CD4-positive, alpha-beta T cell (primary cell): Measurements from ENCODE around the gene CEP250. TPM values are rescaled to one million over a fixed set of nuclear protein-coding genes. Genes with fewer than 3 reads are reported as not detected.
"Not testable (repeated sequence)": the region's sequence is repeated elsewhere in the genome, so short reads cannot be mapped to it uniquely, and the experiment has no call there.

Experiments
- ATAC-seq: fragments of 200-7000 bp; cut with Tn5 transposase; one replicate; pipeline ENCODE4 v1.10.0; 2022; ENCODE audit warnings: mild to moderate bottlenecking; ENCODE audit not compliant: poor library complexity
- CTCF ChIA-PET: fragments of 350-600 bp; sonication (Branson Sonifier 250); formaldehyde crosslinking; loops from one replicate; lab custom pipeline; 2021; ENCODE audit warnings: antibody characterized with exemption, inconsistent platforms; lab: Charles Lee
- POLR2A ChIA-PET: fragments of 350-600 bp; sonication (Branson Sonifier 250); formaldehyde crosslinking; loops from one replicate; lab custom pipeline; 2021; ENCODE audit warnings: antibody characterized with exemption, inconsistent platforms; lab: Charles Lee
- DNase-seq, 14 experiments: peaks; one replicate each; pipeline ENCODE4 v3.0.0-alpha.2; 2013 to 2020; ENCODE audit warnings: mixed read lengths in 2 of 14
- H3K27ac ChIP-seq, 2 donors: one replicate each; pipeline versions ENCODE4 v1.5.1 to v1.7.0; 2013; ENCODE audit warnings: low read length in 2 of 2, low read depth in 1 of 2, mild to moderate bottlenecking in 1 of 2
- H3K27me3 ChIP-seq, 2 experiments: 1 replicate in 1 of 2; 2 replicates in 1 of 2; pipeline versions ENCODE4 v1.6.1 to v1.7.0; 2013; ENCODE audit warnings: low read length in 2 of 2, control low read depth in 1 of 2, mild to moderate bottlenecking in 1 of 2, moderate library complexity in 1 of 2; ENCODE audit not compliant: insufficient read depth in 2 of 2, control insufficient read depth in 1 of 2
- H3K36me3 ChIP-seq: one replicate; pipeline ENCODE4 v1.6.1; 2013; ENCODE audit warnings: low read length, control low read depth; ENCODE audit not compliant: insufficient read depth
- H3K4me1 ChIP-seq: one replicate; pipeline ENCODE4 v1.6.1; 2013; ENCODE audit warnings: low read length, control low read depth; ENCODE audit not compliant: insufficient read depth
- H3K4me3 ChIP-seq: one replicate; pipeline ENCODE4 v1.5.1; 2013; ENCODE audit warnings: mild to moderate bottlenecking, low read length, moderate library complexity
- H3K9me3 ChIP-seq, 2 experiments: 1 replicate in 1 of 2; 2 replicates in 1 of 2; pipeline versions ENCODE4 v1.6.1 to v1.7.0; 2013; ENCODE audit warnings: low read length in 2 of 2, mild to moderate bottlenecking in 2 of 2, control low read depth in 1 of 2, moderate library complexity in 1 of 2; ENCODE audit not compliant: control insufficient read depth in 1 of 2, insufficient read depth in 1 of 2
- H3K27ac Mint-ChIP-seq: one replicate; pipeline ENCODE4 v1.8.0; 2020; ENCODE audit warnings: mixed read lengths
- H3K27me3 Mint-ChIP-seq: one replicate; pipeline ENCODE4 v1.8.0; 2021; ENCODE audit warnings: mixed read lengths
- H3K36me3 Mint-ChIP-seq: one replicate; pipeline ENCODE4 v1.8.0; 2021; ENCODE audit warnings: low read depth, mixed read lengths
- H3K4me1 Mint-ChIP-seq: one replicate; pipeline ENCODE4 v1.8.0; 2021; ENCODE audit warnings: low read depth, mixed read lengths
- H3K4me3 Mint-ChIP-seq: one replicate; pipeline ENCODE4 v1.8.0; 2020; ENCODE audit warnings: mild to moderate bottlenecking, mixed read lengths
- H3K9me3 Mint-ChIP-seq: one replicate; pipeline ENCODE4 v1.8.0; 2020; ENCODE audit warnings: mixed read lengths
- CTCF ChIP-seq: fragments of 200-600 bp; IDR thresholded peaks from one replicate; pipeline ENCODE4 v1.8.0; 2022; ENCODE audit warnings: antibody characterized with exemption, mild to moderate bottlenecking
- intact Hi-C, 2 experiments: fragments of 100-400 bp; cut with DNase I in 1 of 2; cut with micrococcal nuclease in 1 of 2; formaldehyde crosslinking; loops; one replicate each; pipeline versions ENCODE4 v1.15.1 to v1.9.0; 2023 to 2025; cut with DNase I, micrococcal nuclease
- total RNA-seq, 174 experiments: library from RNA in 2 of 174; stranded (reverse) in 2 of 174; gene quantifications; one replicate each; pipeline ENCODE4 v1.2.3 and lab custom pipeline; 2021 to 2026

The CEP250 gene
- total RNA-seq, 2 experiments from 2014 or later = 27.6 to 33.1 TPM

DNA sequence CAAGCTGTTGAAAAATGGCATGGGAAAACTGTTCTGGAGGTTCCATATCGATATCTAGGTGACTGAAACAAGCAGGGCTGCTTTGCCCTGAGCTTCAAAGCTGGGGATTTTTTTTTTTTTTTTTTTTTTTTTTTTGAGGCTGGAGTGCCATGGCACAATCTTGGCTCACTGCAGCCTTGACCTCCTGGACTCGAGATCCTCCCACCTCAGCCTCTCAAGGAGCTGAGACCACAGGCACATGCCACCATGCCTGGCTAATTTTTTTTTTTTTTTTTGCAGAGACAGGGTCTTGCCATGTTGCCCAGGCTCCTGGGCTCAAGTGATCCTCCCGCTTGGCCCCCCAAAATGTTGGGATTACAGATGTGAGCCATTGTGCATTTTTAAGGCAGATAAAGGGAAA is 97.5 kb downstream of the CEP250 start:
- no peak for TF ChIP-seq CTCF
- Mint-ChIP-seq H3K27ac (no peak overlapping the region), H3K27me3 (no peaks in the 10 kb centered on the region), H3K4me1 (no peaks in the 10 kb centered on the region), H3K4me3 (no peak overlapping the region), H3K9me3 (no peaks in the 10 kb centered on the region), H3K36me3 (peaks cover 55% of the 10 kb centered on the region)
- DNase-seq (no peak), ATAC-seq (no peak)
- ChIA-PET CTCF (no interaction called here), POLR2A (no interaction called here)
- Histone ChIP-seq H3K9me3 (no peaks in the 10 kb centered on the region), H3K4me1 (no peaks in the 10 kb centered on the region), H3K27ac (no peak overlapping the region), H3K4me3 (no peak overlapping the region), H3K36me3 (peaks cover 54% of the 10 kb centered on the region), H3K27me3 (no peaks in the 10 kb centered on the region)
- intact Hi-C loops = no loop called here

GRCh38 chr20:35555461-35555860 is 100.1 kb downstream of the CEP250 start:
- H3K4me1 Mint-ChIP-seq, H3K27me3 Mint-ChIP-seq, H3K27ac ChIP-seq, DNase-seq, CTCF ChIA-PET, H3K4me1 ChIP-seq, POLR2A ChIA-PET, ATAC-seq, H3K4me3 Mint-ChIP-seq, H3K4me3 ChIP-seq, H3K9me3 ChIP-seq, H3K27me3 ChIP-seq, H3K27ac Mint-ChIP-seq, H3K9me3 Mint-ChIP-seq, intact Hi-C loops: not testable (repeated sequence)
- peaks cover 36% of the 10 kb centered on the region for H3K36me3 ChIP-seq
- peaks cover 42% of the 10 kb centered on the region for H3K36me3 Mint-ChIP-seq

DNA sequence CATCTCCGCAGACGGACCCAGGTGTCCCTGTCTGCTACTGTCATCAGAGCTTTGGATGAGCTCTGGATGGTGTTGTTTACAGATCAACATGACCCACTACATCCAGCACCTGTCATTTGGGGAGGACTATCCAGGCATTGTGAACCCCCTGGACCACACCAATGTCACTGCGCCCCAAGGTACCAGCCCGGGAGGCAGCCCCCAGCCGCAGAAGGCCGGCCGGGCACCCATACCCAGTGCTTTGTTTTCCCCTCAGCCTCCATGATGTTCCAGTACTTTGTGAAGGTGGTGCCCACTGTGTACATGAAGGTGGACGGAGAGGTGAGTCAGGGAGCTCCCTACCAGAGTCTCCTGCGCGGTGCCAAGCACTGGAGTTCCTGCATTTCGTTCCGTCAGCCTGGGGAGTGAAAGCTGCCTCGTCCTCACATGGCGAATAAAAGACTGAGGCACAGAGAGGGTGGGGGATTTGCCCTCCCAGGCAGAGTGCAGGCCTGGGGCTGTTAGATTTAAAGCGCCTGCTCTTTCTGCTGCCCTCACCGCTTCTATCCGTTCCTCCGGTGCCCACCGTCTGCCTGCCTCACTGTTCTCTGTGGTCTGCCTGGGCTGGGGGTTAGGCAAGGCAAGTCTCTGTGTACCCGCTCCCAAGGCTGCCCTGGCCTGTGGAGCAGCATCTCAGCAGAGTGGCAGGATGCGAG is 100.7 kb downstream of the CEP250 start:
- ATAC-seq = no peak
- H3K4me1 Mint-ChIP-seq = no peaks in the 10 kb centered on the region
- H3K4me1 ChIP-seq = no peaks in the 10 kb centered on the region
- peaks cover 42% of the 10 kb centered on the region for H3K36me3 Mint-ChIP-seq
- H3K4me3 ChIP-seq = no peak overlapping the region
- peaks cover 31% of the 10 kb centered on the region for H3K36me3 ChIP-seq
- no peaks in the 10 kb centered on the region for H3K27me3 ChIP-seq
- H3K27me3 Mint-ChIP-seq = no peaks in the 10 kb centered on the region
- no peak overlapping the region for H3K27ac ChIP-seq
- CTCF ChIA-PET = no interaction called here
- no peak overlapping the region for H3K27ac Mint-ChIP-seq
- TF ChIP-seq CTCF = no peak
- intact Hi-C loops = no loop called here
- no peaks in the 10 kb centered on the region for H3K9me3 ChIP-seq
- no peak overlapping the region for H3K4me3 Mint-ChIP-seq
- POLR2A ChIA-PET = no interaction called here
- DNase-seq = no peak
- no peaks in the 10 kb centered on the region for H3K9me3 Mint-ChIP-seq

- no peak for ATAC-seq
- Mint-ChIP-seq H3K36me3 (peaks cover 42% of the 10 kb centered on the region), H3K27me3 (no peaks in the 10 kb centered on the region), H3K4me1 (no peaks in the 10 kb centered on the region), H3K4me3 (no peak overlapping the region), H3K9me3 (no peaks in the 10 kb centered on the region), H3K27ac (no peak overlapping the region)
- no peak for TF ChIP-seq CTCF
- Histone ChIP-seq H3K9me3 (no peaks in the 10 kb centered on the region), H3K27me3 (no peaks in the 10 kb centered on the region), H3K4me1 (no peaks in the 10 kb centered on the region), H3K4me3 (no peak overlapping the region), H3K36me3 (peaks cover 26% of the 10 kb centered on the region), H3K27ac (no peak overlapping the region)
- intact Hi-C loops = no loop called here
- CTCF ChIA-PET = no interaction called here
- POLR2A ChIA-PET = no interaction called here
- DNase-seq = no peak
These were observed 101.5 kb downstream of the CEP250 start for GRCh38 chr20:35556871-35557270.
